ENCODE data around the gene VPS37B.

- TF ChIP-seq CTCF (IDR thresholded peaks at IDR 0.05; ENCODE audit: insufficient read depth, low read length) = no peak
- TF ChIP-seq REST (IDR thresholded peaks at IDR 0.05; ENCODE audit: insufficient replicate concordance, low read depth) = no peak
- no peak for TF ChIP-seq POLR2AphosphoS5 (IDR thresholded peaks at IDR 0.05; ENCODE audit: low read depth)
- TF ChIP-seq GABPA (IDR thresholded peaks at IDR 0.05; ENCODE audit: low read depth) = no peak
Measured at GRCh38 chr12:122819209-122819785, 76.6 kb downstream of the VPS37B start.
